ENCODE results near the gene GNLY.

Gene GNLY

DNA sequence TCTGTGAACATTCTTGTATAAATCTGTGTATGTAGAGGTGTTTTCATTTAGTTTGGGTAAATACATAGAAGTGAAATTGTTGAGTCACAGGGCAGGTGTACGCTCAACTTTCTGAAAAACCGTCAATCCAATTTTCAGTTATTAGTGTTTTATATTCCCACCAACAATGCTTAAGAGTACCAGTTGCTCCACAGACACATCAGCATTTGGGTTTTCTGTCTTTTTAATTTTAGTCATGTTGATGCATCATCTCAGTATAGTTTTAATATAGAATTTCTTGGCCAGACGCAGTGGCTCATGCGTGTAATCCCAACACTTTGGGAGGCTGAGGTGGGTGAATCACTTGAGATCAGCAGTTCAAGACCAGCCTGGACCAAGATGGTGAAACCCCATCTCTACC, 3.2 kb upstream of the GNLY start:
- no peaks in the 10 kb centered on the region for H3K9me3 ChIP-seq (ENCODE audit: insufficient read depth, low read length)
- no peak overlapping the region for H3K4me3 ChIP-seq (ENCODE audit: insufficient read depth, low read length, poor library complexity, severe bottlenecking)
- H3K4me2 ChIP-seq (ENCODE audit: low read depth, low read length, poor library complexity, severe bottlenecking), result no peak overlapping the region
- no peaks in the 10 kb centered on the region for H3K79me2 ChIP-seq (ENCODE audit: insufficient read depth, low read length)
- H4K20me1 ChIP-seq (ENCODE audit: low read depth, low read length), result no peaks in the 10 kb centered on the region
- H3K36me3 ChIP-seq (ENCODE audit: low read length), result no peaks in the 10 kb centered on the region
- H3F3A ChIP-seq (ENCODE audit: insufficient read depth), result no peaks in the 10 kb centered on the region
- H2AFZ ChIP-seq (ENCODE audit: low read depth, low read length, severe bottlenecking), result no peak overlapping the region
- no peak overlapping the region for H3K27ac ChIP-seq (ENCODE audit: low read depth, low read length)
- H3K27me3 ChIP-seq (ENCODE audit: low read length), result no peaks in the 10 kb centered on the region
- TF ChIP-seq, protein P1, sequence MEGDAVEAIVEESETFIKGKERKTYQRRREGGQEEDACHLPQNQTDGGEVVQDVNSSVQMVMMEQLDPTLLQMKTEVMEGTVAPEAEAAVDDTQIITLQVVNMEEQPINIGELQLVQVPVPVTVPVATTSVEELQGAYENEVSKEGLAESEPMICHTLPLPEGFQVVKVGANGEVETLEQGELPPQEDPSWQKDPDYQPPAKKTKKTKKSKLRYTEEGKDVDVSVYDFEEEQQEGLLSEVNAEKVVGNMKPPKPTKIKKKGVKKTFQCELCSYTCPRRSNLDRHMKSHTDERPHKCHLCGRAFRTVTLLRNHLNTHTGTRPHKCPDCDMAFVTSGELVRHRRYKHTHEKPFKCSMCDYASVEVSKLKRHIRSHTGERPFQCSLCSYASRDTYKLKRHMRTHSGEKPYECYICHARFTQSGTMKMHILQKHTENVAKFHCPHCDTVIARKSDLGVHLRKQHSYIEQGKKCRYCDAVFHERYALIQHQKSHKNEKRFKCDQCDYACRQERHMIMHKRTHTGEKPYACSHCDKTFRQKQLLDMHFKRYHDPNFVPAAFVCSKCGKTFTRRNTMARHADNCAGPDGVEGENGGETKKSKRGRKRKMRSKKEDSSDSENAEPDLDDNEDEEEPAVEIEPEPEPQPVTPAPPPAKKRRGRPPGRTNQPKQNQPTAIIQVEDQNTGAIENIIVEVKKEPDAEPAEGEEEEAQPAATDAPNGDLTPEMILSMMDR (IDR thresholded peaks at IDR 0.05; ENCODE audit: insufficient read depth, low read length, poor library complexity, severe bottlenecking), result no peak
- TF ChIP-seq EZH2phosphoT487 (conservative IDR thresholded peaks at IDR 0.05; ENCODE audit: low read length), result no peak
- H3K9me2 ChIP-seq (replicated peaks; ENCODE audit: insufficient read depth, low read length), result no peaks in the 10 kb centered on the region
- H3K9ac ChIP-seq (ENCODE audit: low read length), result no peak overlapping the region

DNA sequence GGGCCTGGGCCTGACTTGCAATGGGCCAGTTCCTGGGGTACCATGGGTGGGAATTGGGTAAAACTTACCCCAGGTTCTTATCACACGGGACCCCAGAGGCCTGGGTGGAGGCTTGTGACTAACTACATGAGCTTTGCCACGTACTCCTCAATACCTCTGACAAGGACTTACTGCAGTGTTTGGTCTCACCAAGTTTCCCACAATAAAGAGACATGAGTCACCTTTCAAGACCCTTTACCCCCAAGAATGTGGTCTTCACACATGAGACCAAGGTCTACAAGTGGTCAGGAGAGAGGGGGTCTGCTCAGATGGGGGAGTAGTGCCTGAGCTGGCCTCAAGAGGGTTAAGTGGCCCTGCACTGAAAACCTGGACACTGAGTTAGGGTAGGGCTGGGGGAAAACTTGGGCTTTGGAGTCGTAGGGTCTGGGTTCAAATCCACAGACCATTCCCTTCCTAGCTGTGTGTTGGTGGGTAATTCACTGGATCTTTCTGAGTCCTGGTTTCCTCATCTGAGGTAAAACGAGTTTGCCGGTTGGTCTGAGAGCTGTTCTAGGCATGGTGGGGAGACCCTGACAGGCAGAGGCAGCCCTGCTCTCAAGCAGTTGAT, 2.0 kb upstream of the GNLY start:
- no peak for TF ChIP-seq EZH2phosphoT487 (conservative IDR thresholded peaks at IDR 0.05; ENCODE audit: low read length)
- TF ChIP-seq, protein P1 (IDR thresholded peaks at IDR 0.05; ENCODE audit: insufficient read depth, low read length, poor library complexity, severe bottlenecking), result no peak

DNA sequence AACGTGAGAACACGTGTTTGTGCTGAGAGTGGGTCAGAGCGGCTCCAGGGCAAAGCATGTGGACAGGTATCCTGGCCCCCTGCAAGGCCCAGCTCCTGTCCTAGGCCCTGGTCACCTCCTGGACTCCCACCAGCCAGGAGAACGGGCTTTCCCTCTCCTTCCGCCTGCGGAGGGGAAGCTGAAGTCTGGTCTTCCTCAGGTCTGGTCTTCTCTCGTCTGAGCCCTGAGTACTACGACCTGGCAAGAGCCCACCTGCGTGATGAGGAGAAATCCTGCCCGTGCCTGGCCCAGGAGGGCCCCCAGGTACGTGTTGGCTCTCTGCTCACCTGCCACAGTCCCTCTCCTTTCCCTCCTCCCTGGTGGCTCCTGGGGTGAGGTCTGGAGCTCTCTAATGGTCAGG, 963 bp downstream of the GNLY start:
- Histone ChIP-seq H2AFZ (ENCODE audit: low read depth, low read length, severe bottlenecking) (no peak overlapping the region), H3K27ac (ENCODE audit: low read depth, low read length) (no peak overlapping the region), H3F3A (ENCODE audit: insufficient read depth) (no peaks in the 10 kb centered on the region), H4K20me1 (ENCODE audit: low read depth, low read length) (no peaks in the 10 kb centered on the region), H3K4me3 (ENCODE audit: insufficient read depth, low read length, poor library complexity, severe bottlenecking) (no peak overlapping the region), H3K9ac (ENCODE audit: low read length) (no peak overlapping the region), H3K9me3 (ENCODE audit: insufficient read depth, low read length) (no peaks in the 10 kb centered on the region), H3K9me2 (replicated peaks; ENCODE audit: insufficient read depth, low read length) (no peaks in the 10 kb centered on the region), H3K36me3 (ENCODE audit: low read length) (no peaks in the 10 kb centered on the region), H3K79me2 (ENCODE audit: insufficient read depth, low read length) (no peaks in the 10 kb centered on the region), H3K4me2 (ENCODE audit: low read depth, low read length, poor library complexity, severe bottlenecking) (no peak overlapping the region), H3K27me3 (ENCODE audit: low read length) (no peaks in the 10 kb centered on the region)
- no peak for TF ChIP-seq EZH2phosphoT487 (conservative IDR thresholded peaks at IDR 0.05; ENCODE audit: low read length)
- TF ChIP-seq, protein P1 (IDR thresholded peaks at IDR 0.05; ENCODE audit: insufficient read depth, low read length, poor library complexity, severe bottlenecking), result no peak

More for the DNA sequence above, 2.0 kb upstream of the GNLY start:
- H2AFZ ChIP-seq (ENCODE audit: low read depth, low read length, severe bottlenecking), result no peak overlapping the region
- H3K27me3 ChIP-seq (ENCODE audit: low read length), result no peaks in the 10 kb centered on the region
- H3K4me2 ChIP-seq (ENCODE audit: low read depth, low read length, poor library complexity, severe bottlenecking), result no peak overlapping the region
- H3K79me2 ChIP-seq (ENCODE audit: insufficient read depth, low read length), result no peaks in the 10 kb centered on the region
- H3F3A ChIP-seq (ENCODE audit: insufficient read depth), result no peaks in the 10 kb centered on the region
- no peak overlapping the region for H3K9ac ChIP-seq (ENCODE audit: low read length)
- no peaks in the 10 kb centered on the region for H3K36me3 ChIP-seq (ENCODE audit: low read length)
- H3K9me2 ChIP-seq (replicated peaks; ENCODE audit: insufficient read depth, low read length), result no peaks in the 10 kb centered on the region
- H3K27ac ChIP-seq (ENCODE audit: low read depth, low read length), result no peak overlapping the region
- H3K9me3 ChIP-seq (ENCODE audit: insufficient read depth, low read length), result no peaks in the 10 kb centered on the region
- H3K4me3 ChIP-seq (ENCODE audit: insufficient read depth, low read length, poor library complexity, severe bottlenecking), result no peak overlapping the region
- H4K20me1 ChIP-seq (ENCODE audit: low read depth, low read length), result no peaks in the 10 kb centered on the region
